HG03378 (cell line): Measurements from ENCODE around the gene CYB5R3.

ENCODE experiments used
- ATAC-seq: cut with Tn5 transposase; IDR thresholded peaks from one replicate; pipeline ENCODE4 v1.9.1; 2021; ENCODE audit warnings: mild to moderate bottlenecking, moderate library complexity; ENCODE audit not compliant: unreplicated experiment

The CYB5R3 gene

DNA sequence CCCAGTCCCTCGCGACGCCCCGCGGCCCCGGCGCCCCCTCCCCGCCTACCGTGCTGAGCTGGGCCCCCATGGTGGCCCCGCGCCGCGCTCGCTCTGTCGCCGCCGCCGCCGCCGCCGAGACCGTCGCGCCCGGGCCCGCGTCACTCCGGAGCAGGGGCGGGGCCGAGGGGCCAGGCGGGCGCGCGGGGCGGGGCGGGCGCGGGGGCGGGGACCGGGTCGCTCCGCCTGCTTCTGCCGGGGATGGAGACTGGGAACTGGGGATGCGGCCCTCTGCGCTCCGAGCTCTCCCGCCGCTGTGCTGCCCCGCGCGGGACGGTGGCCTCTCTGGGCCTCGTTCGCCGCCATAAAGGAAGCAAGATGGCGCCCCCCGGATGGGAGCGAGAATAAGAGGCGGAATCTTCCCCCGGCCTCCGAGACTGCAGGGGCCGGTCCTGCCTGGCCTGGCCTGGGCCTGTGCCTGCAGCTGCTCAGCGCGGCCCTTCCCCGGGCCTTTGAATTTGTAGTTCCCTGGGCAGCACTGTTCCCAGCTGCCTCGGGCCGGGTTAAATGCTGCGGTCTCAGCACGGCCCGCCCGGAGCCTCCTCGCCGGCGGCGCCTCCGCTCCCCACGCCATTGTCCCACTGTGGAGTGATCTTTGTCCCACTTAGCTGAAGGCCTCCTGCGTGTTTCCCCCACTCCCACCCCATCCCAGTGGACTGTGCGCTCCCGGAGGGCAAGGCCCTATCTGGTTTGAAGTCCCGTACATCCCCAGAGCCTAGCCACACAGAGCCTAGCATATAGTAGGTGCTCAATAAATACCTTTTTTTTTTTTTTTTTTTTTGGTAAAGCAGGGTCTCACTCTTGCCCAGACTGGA is at the start of gene CYB5R3:
Gene CYB5R3 (minus strand): TSS at position 147 of the 854 bp plus-strand sequence. CDS start 77 bp downstream, at position 70.
- ATAC-seq = no peak

DNA sequence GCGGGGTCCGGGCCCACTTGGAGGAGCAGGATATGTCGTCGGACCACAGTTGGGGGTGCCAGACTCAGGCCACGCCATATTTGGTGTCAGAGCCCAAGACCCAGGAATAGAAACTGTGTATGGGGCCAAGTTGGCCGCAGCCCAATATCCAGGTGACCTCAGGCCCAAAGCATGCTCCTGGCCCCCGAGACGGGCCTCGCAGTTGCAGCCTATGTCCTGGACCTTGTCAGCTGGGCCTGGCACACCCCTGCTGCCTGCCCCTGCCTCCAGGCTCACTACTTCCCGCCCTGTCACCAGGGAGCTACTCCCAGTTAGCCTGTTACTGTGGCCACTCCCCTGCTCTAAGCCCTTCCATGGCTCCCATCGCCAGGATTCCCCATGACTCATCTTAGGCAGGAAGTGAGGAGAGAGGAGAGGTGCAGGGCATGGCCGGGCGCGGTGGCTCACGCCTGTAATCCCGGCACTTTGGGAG is 48.4 kb upstream of the CYB5R3 start:
- no peak for ATAC-seq

DNA sequence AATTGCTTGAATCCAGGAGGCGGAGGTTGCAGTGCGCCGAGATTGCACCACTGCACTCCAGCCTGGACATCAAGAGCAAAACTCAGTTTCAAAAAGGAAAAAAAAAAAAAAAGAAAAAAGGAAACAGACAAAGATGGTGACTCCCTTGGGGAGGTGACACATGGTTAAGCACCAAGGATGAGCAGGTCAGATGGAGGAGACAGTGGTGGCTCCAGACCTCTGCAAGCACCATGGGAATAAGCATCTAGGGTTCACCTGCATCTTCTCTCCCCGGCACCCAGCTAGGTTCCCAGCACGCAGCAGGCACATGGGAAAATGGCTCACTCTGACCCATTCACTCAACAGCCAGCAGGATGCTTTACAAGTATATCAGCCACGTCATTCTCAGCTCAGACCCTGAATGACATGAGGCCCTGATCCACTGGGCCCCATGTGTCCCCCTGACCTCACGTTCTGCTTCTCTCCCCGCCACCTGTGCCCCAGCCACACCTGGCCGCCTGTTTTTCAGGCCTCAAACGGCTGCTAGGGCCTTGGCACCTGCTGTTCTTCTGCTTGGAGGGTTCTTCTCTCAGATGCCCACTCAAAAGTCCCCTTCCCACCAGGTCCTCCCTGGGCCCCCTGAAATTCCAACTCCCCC is 47.3 kb upstream of the CYB5R3 start:
- no peak for ATAC-seq

DNA sequence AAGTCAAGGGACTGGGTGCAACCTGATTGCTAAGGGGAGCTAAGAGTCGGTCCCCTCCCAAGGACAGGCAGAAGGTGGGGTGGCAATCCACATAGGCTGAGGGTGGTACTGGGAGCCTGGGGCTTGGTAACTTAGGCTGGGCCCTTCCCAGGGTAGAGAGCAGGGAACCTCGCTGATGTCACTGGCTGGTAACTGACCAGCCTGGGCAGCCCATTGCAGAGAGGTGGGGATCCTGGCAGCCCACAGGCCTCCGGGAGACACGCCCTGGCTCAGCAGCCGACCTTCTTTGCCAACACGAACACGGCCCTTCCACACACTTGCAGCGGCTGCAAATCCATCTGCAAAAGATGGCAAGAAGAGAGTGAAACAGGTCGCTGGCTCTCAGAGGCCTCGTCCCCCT is 46.1 kb upstream of the CYB5R3 start:
- no peak for ATAC-seq

- no peak for ATAC-seq
Observed at GRCh38 chr22:42693763-42694683, 44.8 kb upstream of the CYB5R3 start.

GRCh38 chr22:42693055-42693762 is 44.0 kb upstream of the CYB5R3 start:
- ATAC-seq = no peak

DNA sequence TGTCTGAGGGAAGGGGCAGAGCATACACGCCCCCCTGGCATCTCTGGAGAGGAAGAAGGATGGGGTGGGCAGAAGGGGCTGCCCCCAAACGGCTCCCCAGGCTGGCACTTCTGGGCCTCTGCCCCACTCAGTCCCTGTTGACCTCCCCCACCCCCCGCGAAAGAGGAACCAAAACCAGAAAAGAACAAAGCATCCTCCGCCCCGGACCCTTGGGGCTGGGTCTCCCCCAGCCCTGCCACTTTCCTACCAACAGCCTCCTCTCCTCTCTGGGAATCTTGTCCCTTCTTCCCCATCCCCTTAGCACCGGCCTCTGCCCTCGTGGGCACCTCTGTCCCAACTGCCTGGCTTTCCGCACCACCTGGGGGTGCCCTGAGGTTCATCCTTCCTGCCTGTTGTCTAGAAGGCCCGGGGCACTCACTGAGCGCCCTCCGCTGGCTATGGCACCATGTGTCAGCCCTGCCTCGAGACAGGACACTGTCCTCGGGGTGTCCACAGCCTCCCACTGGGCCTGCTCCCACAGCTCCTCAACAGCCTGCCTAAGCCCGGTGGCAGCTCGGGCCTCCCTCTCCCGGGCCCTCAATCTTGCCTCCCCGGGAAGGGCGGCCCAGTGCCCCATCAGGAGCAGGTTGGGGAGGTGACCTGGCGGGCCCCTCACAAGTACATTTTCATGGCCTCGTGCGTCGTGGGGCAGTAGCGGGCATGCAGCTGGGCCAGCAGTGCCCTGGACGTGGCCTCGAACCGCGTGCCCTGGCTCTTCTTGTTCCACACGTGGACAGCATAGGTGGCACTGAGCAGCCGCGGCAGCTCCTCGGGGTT is 43.3 kb upstream of the CYB5R3 start:
- ATAC-seq = no peak

GRCh38 chr22:42691440-42691839 is 42.2 kb upstream of the CYB5R3 start:
- ATAC-seq = no peak

DNA sequence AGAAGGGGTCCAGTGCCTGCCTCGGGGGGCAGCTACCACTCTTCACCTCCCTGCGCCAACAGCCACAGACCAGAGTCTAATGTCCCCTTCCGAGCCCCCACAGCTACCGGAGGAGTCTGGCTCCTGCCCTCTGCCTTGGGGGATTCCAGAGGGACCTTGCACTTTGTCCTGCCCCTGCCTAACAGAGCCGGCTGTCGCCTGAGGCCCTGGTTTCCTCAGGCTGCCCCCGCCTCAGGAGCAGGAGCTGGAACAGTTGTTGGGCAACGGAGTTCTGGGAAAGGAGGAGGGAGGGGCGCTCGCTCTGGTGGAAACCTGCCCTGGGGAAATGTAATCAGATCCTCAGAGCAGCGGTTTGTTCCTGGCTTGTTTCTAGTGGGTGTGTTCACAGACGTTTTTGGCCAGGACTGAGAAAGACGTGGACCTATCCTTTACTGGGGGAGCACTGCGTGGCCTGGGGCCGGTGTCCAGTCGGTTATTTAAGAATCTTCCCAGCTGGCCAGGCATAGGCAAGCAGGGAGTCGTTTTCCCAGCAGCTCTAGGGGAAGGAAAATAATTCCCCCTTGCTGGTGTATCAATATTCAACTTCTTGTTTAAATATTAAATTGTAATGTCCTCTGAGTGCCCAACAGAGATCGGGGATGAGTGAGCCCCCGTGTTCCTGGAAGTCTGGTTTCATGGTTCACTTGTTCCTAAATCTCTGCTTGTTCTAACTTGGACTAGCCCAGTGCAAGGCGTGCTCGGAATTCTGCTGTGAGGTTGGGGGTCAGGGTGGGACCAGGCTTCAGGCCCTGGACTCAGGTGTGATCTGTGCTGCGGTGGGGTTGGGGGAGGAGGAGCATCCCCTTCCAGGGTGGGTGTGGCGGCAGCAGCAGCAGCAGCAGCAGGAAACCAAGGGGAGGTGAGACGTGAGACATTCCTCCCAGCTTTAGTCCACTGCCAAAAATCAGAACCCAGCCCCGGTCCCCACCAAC is 39.3 kb upstream of the CYB5R3 start:
- ATAC-seq = no peak

DNA sequence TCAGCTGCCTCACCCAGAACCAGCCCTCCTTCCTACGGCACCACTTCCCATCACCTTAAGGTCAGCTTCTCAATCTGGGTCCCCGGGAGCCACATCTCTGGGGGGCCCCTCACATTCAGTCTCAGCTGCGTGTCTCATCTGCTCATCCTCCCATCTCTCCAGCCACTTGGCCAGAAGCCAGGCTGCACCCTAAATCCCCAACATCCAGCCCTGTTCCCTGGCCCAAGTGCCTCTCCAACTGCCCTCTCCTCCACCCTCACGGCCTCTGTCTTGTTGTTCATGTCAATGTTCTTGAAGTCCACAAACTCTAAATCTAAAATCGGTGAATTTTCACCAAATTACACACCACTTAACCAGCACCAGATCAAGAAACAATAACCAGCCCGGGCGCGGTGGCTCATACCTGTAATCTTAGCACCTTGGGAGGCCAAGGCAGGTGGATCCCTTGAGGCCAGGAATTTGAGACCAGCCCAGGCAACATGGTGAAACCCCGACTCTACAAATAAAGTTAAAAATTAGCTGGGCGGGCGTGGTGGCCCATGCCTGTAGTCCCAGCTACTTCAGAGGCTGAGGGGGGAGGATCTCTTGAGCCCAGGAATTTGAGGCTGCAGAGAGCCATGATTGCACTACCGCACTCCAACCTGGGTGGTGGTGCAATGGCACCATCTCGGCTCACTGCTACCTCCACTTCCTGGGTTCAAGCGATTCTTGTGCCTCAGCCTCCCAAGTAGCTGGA is 37.7 kb upstream of the CYB5R3 start:
- no peak for ATAC-seq

- ATAC-seq = no peak
Observed at GRCh38 chr22:42685941-42686653, 36.9 kb upstream of the CYB5R3 start.

DNA sequence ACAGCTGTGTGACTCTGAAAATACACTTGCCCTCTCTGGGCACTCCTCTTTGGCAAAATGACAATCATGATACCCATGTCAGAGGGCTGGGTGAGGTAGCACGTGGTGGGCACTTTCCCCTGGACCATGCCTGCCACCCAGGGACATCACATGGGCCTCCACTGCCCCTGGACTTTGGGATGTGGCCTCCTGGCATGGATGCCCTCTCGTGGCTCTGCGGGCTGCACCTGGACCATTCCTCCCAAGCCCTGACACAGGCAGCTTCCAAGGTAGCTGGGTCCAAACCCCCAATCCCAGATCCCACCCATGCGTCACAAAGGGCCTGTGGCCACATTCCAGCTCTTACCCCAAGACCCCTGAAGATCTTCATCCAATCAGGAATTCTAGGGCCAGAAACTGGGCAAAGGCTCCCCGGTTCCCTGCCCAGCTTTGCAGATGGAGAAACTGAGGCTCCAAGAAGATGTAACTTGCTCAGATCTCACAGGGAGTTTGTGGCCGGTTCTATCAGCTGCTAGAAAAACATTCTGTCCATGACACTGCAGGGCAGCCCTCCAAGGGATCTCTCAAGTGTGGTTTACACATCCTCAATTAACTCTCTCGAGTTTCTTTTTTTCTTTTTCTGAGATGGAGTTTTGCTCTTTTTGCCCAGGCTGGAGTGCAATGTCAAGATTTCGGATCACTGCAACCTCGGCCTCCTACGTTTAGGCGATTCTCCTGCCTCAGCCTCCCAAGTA is 35.4 kb upstream of the CYB5R3 start:
- ATAC-seq = no peak

DNA sequence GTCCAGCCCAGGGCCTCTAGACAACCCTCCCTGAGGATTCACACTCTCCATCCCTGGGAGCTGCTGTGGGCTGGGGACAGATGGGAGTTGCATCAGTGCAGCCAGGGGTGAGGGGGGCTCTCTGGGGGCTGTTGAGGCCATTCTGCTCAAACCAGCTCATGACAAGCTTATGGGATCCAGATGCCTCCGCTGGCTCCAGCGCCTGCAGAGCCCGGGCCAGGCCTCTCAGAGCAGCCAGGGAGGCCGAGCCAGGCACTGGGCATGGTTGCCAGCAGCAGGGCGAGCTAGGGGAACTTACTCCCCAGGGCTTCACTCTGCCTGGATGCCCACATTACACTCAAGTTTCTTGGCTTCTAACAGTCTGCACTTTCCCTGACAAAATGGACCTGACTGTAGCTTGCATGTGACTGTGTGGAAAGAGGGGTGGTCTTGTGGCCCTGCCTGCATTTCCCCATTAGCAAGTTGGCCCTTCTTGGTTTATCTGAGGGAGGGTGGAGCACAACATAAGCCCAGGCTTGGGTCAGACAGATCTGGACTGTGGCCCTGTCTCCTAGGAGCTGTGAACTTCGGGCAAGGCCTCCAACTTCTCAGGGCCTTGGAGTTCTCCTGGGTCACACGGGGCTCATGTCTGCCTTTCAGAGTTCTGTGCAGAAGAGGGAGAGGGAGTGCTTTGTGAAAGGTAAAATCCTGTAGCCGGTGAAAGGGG is 34.5 kb upstream of the CYB5R3 start:
- ATAC-seq = no peak

DNA sequence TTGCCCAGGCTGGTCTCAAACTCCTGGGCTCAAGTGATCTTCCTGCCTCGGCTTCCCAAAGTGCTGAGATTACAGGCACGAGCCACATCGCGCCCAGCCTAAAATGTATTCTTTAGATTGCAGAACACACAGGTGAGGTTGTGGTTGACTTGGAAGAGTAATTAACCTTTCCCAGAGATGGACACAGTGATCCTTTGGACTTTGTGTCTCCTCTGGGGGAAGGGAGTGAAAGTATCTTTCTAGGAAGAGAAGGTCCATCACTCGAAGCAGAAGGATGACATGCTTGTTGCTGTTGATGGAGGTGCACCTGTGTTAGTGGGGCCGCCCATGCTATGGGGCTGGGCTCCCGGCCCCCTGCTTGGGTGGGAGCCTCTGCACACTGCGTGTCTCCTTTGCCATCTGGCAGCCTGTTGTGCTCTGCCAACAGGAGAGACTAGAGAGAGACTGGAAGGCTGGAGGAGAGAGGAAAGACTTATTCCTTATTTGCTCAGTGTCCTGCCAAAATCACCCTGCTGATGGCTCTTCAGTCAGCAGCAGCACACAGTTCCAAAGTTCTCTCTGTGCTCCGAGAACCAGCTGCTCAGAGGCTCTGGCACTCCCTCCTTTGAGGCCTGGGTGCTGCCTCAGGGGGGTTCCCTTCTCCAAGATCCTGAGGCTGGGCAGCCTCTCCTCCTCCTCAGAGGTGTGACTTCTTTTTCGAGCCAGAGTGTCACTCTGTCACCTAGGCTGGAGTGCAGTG is 33.1 kb upstream of the CYB5R3 start:
- ATAC-seq = no peak

- no peak for ATAC-seq
Observed at GRCh38 chr22:42680648-42681047, 31.5 kb upstream of the CYB5R3 start.
